HCT116 (cell line): ENCODE measurements around the gene SUMO3.

Experiments used
- CTCF ChIP-seq, 3 experiments: fragments of 200-600 bp in 1 of 3; sonication (generic) in 1 of 3; IDR thresholded peaks in 2 of 3; conservative IDR thresholded peaks in 1 of 3; 2 replicates each; pipeline ENCODE4 v1.5.1; 2012 to 2017; ENCODE audit warnings: low read depth in 2 of 3, low read length in 2 of 3, antibody characterized with exemption in 1 of 3, borderline replicate concordance in 1 of 3, control low read depth in 1 of 3, mild to moderate bottlenecking in 1 of 3, mixed read lengths in 1 of 3, mixed run types in 1 of 3, moderate library complexity in 1 of 3; ENCODE audit not compliant: insufficient read depth in 1 of 3
- EZH2phosphoT487 ChIP-seq: fragments of 200-600 bp; IDR thresholded peaks from 2 replicates; pipeline ENCODE4 v1.6.1; 2018; ENCODE audit warnings: antibody characterized with exemption, borderline replicate concordance
- FOSL1 ChIP-seq: IDR thresholded peaks from 2 replicates; pipeline ENCODE4 v1.6.1; 2012; ENCODE audit warnings: low read depth
- POLR2A ChIP-seq: IDR thresholded peaks from 2 replicates; pipeline ENCODE4 v1.7.0; 2011; ENCODE audit warnings: borderline replicate concordance; ENCODE audit not compliant: insufficient read depth, insufficient read length; ENCODE audit errors: extremely low read depth
- ZBTB33 ChIP-seq: IDR thresholded peaks from 2 replicates; pipeline ENCODE4 v1.6.1; 2011; ENCODE audit warnings: mild to moderate bottlenecking, low read length, moderate library complexity; ENCODE audit not compliant: insufficient replicate concordance; ENCODE audit errors: extremely low read depth
- ZNF274 ChIP-seq: fragments of 200-500 bp; sonication (Bioruptor generic); IDR thresholded peaks from 2 replicates; pipeline ENCODE4 v1.6.1; 2014; ENCODE audit warnings: mild to moderate bottlenecking, low read depth, low read length, inconsistent platforms

GRCh38 chr21:44855572-44855971, 37.7 kb upstream of the SUMO3 start:
- no peak for TF ChIP-seq CTCF (IDR thresholded peaks at IDR 0.05 in 2 of 3, conservative IDR thresholded peaks at IDR 0.05 in 1 of 3; ENCODE audit: borderline replicate concordance in 1 of 3, insufficient read depth in 1 of 3, low read depth in 2 of 3, low read length in 2 of 3)
- no peak for TF ChIP-seq EZH2phosphoT487
- TF ChIP-seq ZBTB33 = no peak
- TF ChIP-seq FOSL1 = no peak
- no peak for TF ChIP-seq ZNF274
- no peak for TF ChIP-seq POLR2A
